Naive thymus-derived CD4-positive, alpha-beta T cell (primary cell): ENCODE results near the gene NCOA4. TPM values are rescaled to one million over a fixed set of nuclear protein-coding genes. Genes with fewer than 3 reads are reported as not detected.
"Not testable (repeated sequence)": the region's sequence is repeated elsewhere in the genome, so short reads cannot be mapped to it uniquely, and the experiment has no call there.

Source experiments
- ATAC-seq: fragments of 150-1000 bp; cut with Tn5 transposase; 2 replicates; pipeline ENCODE4 v1.10.0; 2021; ENCODE audit warnings: mild to moderate bottlenecking, moderate library complexity
- CTCF ChIA-PET: fragments of 350-600 bp; sonication (Branson Sonifier 250); formaldehyde crosslinking; loops from one replicate; lab custom pipeline; 2021; ENCODE audit warnings: antibody characterized with exemption; lab: Charles Lee
- POLR2A ChIA-PET: fragments of 350-600 bp; sonication (Branson Sonifier 250); formaldehyde crosslinking; loops from one replicate; lab custom pipeline; 2021; ENCODE audit warnings: antibody characterized with exemption, inconsistent platforms; lab: Charles Lee
- DNase-seq, 9 donors: peaks; one replicate each; pipeline versions ENCODE4 v3.0.0 to v3.0.0-alpha.2; 2020 to 2022; ENCODE audit warnings: mixed read lengths in 1 of 9
- H3K27ac ChIP-seq: one replicate; pipeline ENCODE4 v1.7.0; 2013; ENCODE audit warnings: mild to moderate bottlenecking, low read depth, low read length, moderate library complexity
- H3K27me3 ChIP-seq, 2 donors: one replicate each; pipeline ENCODE4 v1.7.0; 2013; ENCODE audit warnings: low read length in 2 of 2, mild to moderate bottlenecking in 2 of 2, moderate library complexity in 2 of 2; ENCODE audit not compliant: control insufficient read depth in 2 of 2, insufficient read depth in 2 of 2
- H3K36me3 ChIP-seq, 3 experiments: 1 replicate in 2 of 3; 2 replicates in 1 of 3; pipeline ENCODE4 v1.7.0; 2013; ENCODE audit warnings: low read length in 3 of 3, mild to moderate bottlenecking in 3 of 3, moderate library complexity in 1 of 3; ENCODE audit not compliant: insufficient read depth in 3 of 3, control insufficient read depth in 2 of 3
- H3K4me1 ChIP-seq, 2 donors: one replicate each; pipeline ENCODE4 v1.7.0; 2013; ENCODE audit warnings: low read length in 2 of 2, mild to moderate bottlenecking in 2 of 2, moderate library complexity in 1 of 2; ENCODE audit not compliant: control insufficient read depth in 2 of 2, insufficient read depth in 2 of 2
- H3K4me3 ChIP-seq: 2 replicates; pipeline ENCODE4 v1.7.0; 2013; ENCODE audit warnings: mild to moderate bottlenecking, low read length
- H3K9me3 ChIP-seq, 3 experiments: 1 replicate in 2 of 3; 2 replicates in 1 of 3; pipeline ENCODE4 v1.7.0; 2013; ENCODE audit warnings: low read length in 3 of 3; ENCODE audit not compliant: control insufficient read depth in 2 of 3
- H3K27ac Mint-ChIP-seq, 9 donors: one replicate each; pipeline ENCODE4 v1.8.0; 2020 to 2022; ENCODE audit warnings: mixed read lengths in 9 of 9, mild to moderate bottlenecking in 8 of 9, moderate library complexity in 5 of 9, inconsistent platforms in 2 of 9
- H3K27me3 Mint-ChIP-seq, 5 donors: one replicate each; pipeline ENCODE4 v1.8.0; 2021 to 2022; ENCODE audit warnings: mixed read lengths in 5 of 5, mild to moderate bottlenecking in 1 of 5
- H3K36me3 Mint-ChIP-seq, 5 donors: one replicate each; pipeline ENCODE4 v1.8.0; 2020 to 2022; ENCODE audit warnings: mixed read lengths in 5 of 5, mild to moderate bottlenecking in 3 of 5, inconsistent platforms in 1 of 5
- H3K4me1 Mint-ChIP-seq, 7 donors: one replicate each; pipeline ENCODE4 v1.8.0; 2020 to 2022; ENCODE audit warnings: mixed read lengths in 7 of 7, mild to moderate bottlenecking in 3 of 7, inconsistent platforms in 1 of 7
- H3K4me3 Mint-ChIP-seq, 10 donors: one replicate each; pipeline ENCODE4 v1.8.0; 2020 to 2022; ENCODE audit warnings: mild to moderate bottlenecking in 10 of 10, mixed read lengths in 10 of 10, moderate library complexity in 6 of 10, inconsistent platforms in 2 of 10
- H3K9me3 Mint-ChIP-seq, 11 donors: one replicate each; pipeline ENCODE4 v1.8.0; 2020 to 2022; ENCODE audit warnings: mixed read lengths in 11 of 11, mild to moderate bottlenecking in 4 of 11, inconsistent platforms in 1 of 11, moderate library complexity in 1 of 11
- intact Hi-C, 2 donors: fragments of 100-400 bp; cut with micrococcal nuclease; formaldehyde crosslinking; loops; one replicate each; pipeline ENCODE4 v1.15.1; 2023
- polyA plus RNA-seq, 2 donors: library from polyadenylated mRNA; unstranded; fragments of 300-500 nt; fragmentation: Illumina TruSeq; gene quantifications; one replicate each; pipeline ENCODE4 v1.2.3, GENCODE V29; 2021
- total RNA-seq, 6 experiments: library from RNA in 5 of 6; stranded (reverse) in 5 of 6; gene quantifications; 1 replicate in 5 of 6; 2 replicates in 1 of 6; pipeline ENCODE4 v1.2.3 and lab custom pipeline; 2021 to 2026

Gene NCOA4
- total and polyA plus RNA-seq, 7 experiments from 2014 or later: 54.6 to 181 (median 106) TPM

- no peak overlapping the region for H3K4me3 Mint-ChIP-seq
- POLR2A ChIA-PET: no interaction called here
- H3K4me1 ChIP-seq: no peaks in the 10 kb centered on the region
- DNase-seq: no peak
- no peak overlapping the region for H3K4me3 ChIP-seq
- H3K36me3 ChIP-seq: peaks cover 13 to 70% (median 18%) of the 10 kb centered on the region in 3 experiments
- H3K36me3 Mint-ChIP-seq: peaks cover 7 to 54% (median 37%) of the 10 kb centered on the region in 5 donors
- H3K27me3 ChIP-seq: no peaks in the 10 kb centered on the region
- H3K9me3 Mint-ChIP-seq: peaks cover 0 to 4% (median 0%) of the 10 kb centered on the region in 11 donors
- ATAC-seq: no peak
- intact Hi-C loops: no loop called here
- H3K27me3 Mint-ChIP-seq: no peaks in the 10 kb centered on the region
- peaks cover 0 to 11% (median 0%) of the 10 kb centered on the region in 7 donors for H3K4me1 Mint-ChIP-seq
- CTCF ChIA-PET: interaction anchor here (1.0 kb wide), 1 partner anchor 23 kb away, joined by 3 read pairs; no protein-coding TSS in a partner anchor
- no peak overlapping the region for H3K27ac ChIP-seq
- H3K27ac Mint-ChIP-seq: no peak overlapping the region
- no peaks in the 10 kb centered on the region for H3K9me3 ChIP-seq
Measured at GRCh38 chr10:46001187-46001756, 29.2 kb downstream of the NCOA4 start.

- Mint-ChIP-seq H3K27me3 (no peaks in the 10 kb centered on the region), H3K9me3 (peaks cover 0 to 4% (median 0%) of the 10 kb centered on the region in 11 donors), H3K4me1 (peaks cover 0 to 11% (median 0%) of the 10 kb centered on the region in 7 donors), H3K36me3 (peaks cover 7 to 54% (median 37%) of the 10 kb centered on the region in 5 donors), H3K4me3 (no peak overlapping the region), H3K27ac (peak overlapping the region in 1 of 9 donors; percentile 59)
- ChIA-PET POLR2A (interaction anchor here (1.0 kb wide), 1 partner anchor 226 kb away, joined by 4 read pairs; no protein-coding TSS in a partner anchor), CTCF (interaction anchor here (1.0 kb wide), 1 partner anchor 24 kb away, joined by 3 read pairs; no protein-coding TSS in a partner anchor)
- peaks cover 13 to 62% (median 15%) of the 10 kb centered on the region in 3 experiments for H3K36me3 ChIP-seq
- intact Hi-C loops: no loop called here
- no peaks in the 10 kb centered on the region for H3K9me3 ChIP-seq
- DNase-seq: no peak
- no peaks in the 10 kb centered on the region for H3K4me1 ChIP-seq
- H3K4me3 ChIP-seq: no peak overlapping the region
- H3K27ac ChIP-seq: no peak overlapping the region
- no peaks in the 10 kb centered on the region for H3K27me3 ChIP-seq
- ATAC-seq: no peak
Measured at GRCh38 chr10:46000538-46000937, 29.9 kb downstream of the NCOA4 start.

GRCh38 chr10:45999955-46000354, 30.5 kb downstream of the NCOA4 start:
- H3K4me3 Mint-ChIP-seq, H3K4me3 ChIP-seq, H3K27me3 Mint-ChIP-seq, H3K27me3 ChIP-seq, CTCF ChIA-PET, intact Hi-C loops, H3K4me1 ChIP-seq, H3K9me3 ChIP-seq, ATAC-seq, H3K27ac ChIP-seq, H3K9me3 Mint-ChIP-seq, DNase-seq: not testable (repeated sequence)
- peaks cover 0 to 11% (median 0%) of the 10 kb centered on the region in 7 donors for H3K4me1 Mint-ChIP-seq
- H3K36me3 Mint-ChIP-seq: peaks cover 7 to 54% (median 38%) of the 10 kb centered on the region in 5 donors
- peaks cover 9 to 56% (median 13%) of the 10 kb centered on the region in 3 experiments for H3K36me3 ChIP-seq
- H3K27ac Mint-ChIP-seq: peak overlapping the region in 2 of 9 donors; percentile 2 to 59
- POLR2A ChIA-PET: interaction anchor here (1.0 kb wide), 1 partner anchor 227 kb away, joined by 4 read pairs; no protein-coding TSS in a partner anchor

GRCh38 chr10:45997994-45998763, 32.2 kb downstream of the NCOA4 start:
- peaks cover 0 to 4% (median 0%) of the 10 kb centered on the region in 11 donors for H3K9me3 Mint-ChIP-seq
- no peak overlapping the region for H3K4me3 Mint-ChIP-seq
- Histone ChIP-seq H3K4me1 (no peaks in the 10 kb centered on the region), H3K36me3 (peaks cover 3 to 41% (median 6%) of the 10 kb centered on the region in 3 experiments), H3K9me3 (no peaks in the 10 kb centered on the region), H3K4me3 (no peak overlapping the region), H3K27ac (no peak overlapping the region), H3K27me3 (no peaks in the 10 kb centered on the region)
- ChIA-PET CTCF (no interaction called here), POLR2A (no interaction called here)
- H3K27me3 Mint-ChIP-seq: no peaks in the 10 kb centered on the region
- H3K4me1 Mint-ChIP-seq: peaks cover 0 to 17% (median 4%) of the 10 kb centered on the region in 7 donors
- H3K27ac Mint-ChIP-seq: peak overlapping the region in 6 of 9 donors; percentile 28 to 59 (median 37)
- peaks cover 12 to 55% (median 38%) of the 10 kb centered on the region in 5 donors for H3K36me3 Mint-ChIP-seq
- no peak for DNase-seq
- intact Hi-C loops: no loop called here
- no peak for ATAC-seq

GRCh38 chr10:45997557-45997956, 32.9 kb downstream of the NCOA4 start:
- peaks cover 0 to 4% (median 0%) of the 10 kb centered on the region in 11 donors for H3K9me3 Mint-ChIP-seq
- H3K4me3 Mint-ChIP-seq: no peak overlapping the region
- H3K36me3 ChIP-seq: peaks cover 0 to 41% (median 4%) of the 10 kb centered on the region in 3 experiments
- H3K4me1 ChIP-seq: no peaks in the 10 kb centered on the region
- H3K27me3 Mint-ChIP-seq: no peaks in the 10 kb centered on the region
- H3K4me1 Mint-ChIP-seq: peaks cover 0 to 17% (median 4%) of the 10 kb centered on the region in 7 donors
- CTCF ChIA-PET: no interaction called here
- H3K9me3 ChIP-seq: no peaks in the 10 kb centered on the region
- ATAC-seq (no peak), DNase-seq (no peak)
- H3K27me3 ChIP-seq: no peaks in the 10 kb centered on the region
- intact Hi-C loops: no loop called here
- H3K27ac Mint-ChIP-seq: peak overlapping the region in 2 of 9 donors; percentile 13 to 74
- POLR2A ChIA-PET: no interaction called here
- H3K27ac ChIP-seq: no peak overlapping the region
- peaks cover 16 to 57% (median 36%) of the 10 kb centered on the region in 5 donors for H3K36me3 Mint-ChIP-seq
- no peak overlapping the region for H3K4me3 ChIP-seq

- H3K4me1 Mint-ChIP-seq: peaks cover 0 to 10% (median 6%) of the 10 kb centered on the region in 7 donors
- H3K4me3 Mint-ChIP-seq, H3K27me3 Mint-ChIP-seq, POLR2A ChIA-PET, H3K9me3 ChIP-seq, intact Hi-C loops, DNase-seq, H3K36me3 ChIP-seq, H3K4me1 ChIP-seq, H3K9me3 Mint-ChIP-seq, H3K27ac ChIP-seq, CTCF ChIA-PET, H3K4me3 ChIP-seq, ATAC-seq, H3K27me3 ChIP-seq: not testable (repeated sequence)
- H3K27ac Mint-ChIP-seq: peak overlapping the region in 1 of 9 donors; percentile 74
- H3K36me3 Mint-ChIP-seq: peaks cover 0 to 14% (median 5%) of the 10 kb centered on the region in 5 donors
Measured at GRCh38 chr10:45985590-45985989, 44.8 kb downstream of the NCOA4 start.
